Activated T-cell treated with anti-CD3 and anti-CD28 coated beads for 24 hours (primary cell): Measurements from ENCODE around the gene MDM4.

Source experiments
- DNase-seq: peaks from one replicate; pipeline ENCODE4 v3.0.0-alpha.2; 2020; ENCODE audit warnings: low read depth

MDM4 gene

DNA sequence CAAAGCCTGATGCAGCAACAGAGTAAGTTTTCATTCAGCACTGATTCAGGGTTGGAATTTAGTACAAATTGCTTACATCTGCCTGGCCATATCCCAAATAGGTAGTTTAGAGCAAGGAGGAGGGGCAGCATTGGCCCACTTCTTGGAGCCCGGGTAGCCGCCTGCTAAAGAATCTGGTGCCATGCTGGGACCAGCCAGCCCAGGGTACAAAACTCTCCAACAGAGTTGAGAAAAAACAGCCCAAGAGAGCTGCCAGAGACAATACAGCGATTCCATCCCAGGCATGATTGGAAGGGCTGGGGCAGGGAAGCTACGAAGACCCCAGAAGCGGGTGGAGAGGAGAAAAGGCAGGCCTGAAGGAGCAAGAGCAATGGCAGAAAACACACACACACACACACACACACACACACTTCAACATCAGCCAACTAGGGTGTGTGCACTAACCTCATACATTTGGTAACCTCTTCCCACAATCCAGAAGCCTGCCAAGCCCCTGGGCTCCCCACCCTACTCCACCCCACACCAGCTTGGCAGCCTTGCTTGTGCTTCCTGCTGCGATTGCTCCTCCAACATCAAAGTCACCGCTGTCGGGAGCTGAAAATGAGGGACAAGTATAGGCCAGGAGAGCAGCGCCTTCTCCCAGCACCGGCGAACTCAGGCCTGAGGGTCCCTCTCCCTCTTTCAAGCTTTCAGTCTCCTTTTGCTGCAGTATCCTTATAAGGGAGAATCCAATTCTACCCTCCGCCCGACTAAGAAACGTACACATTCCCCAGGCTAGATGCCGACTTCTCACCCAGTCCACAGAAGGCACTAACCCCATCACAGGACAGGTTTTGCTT is 22.8 kb upstream of the MDM4 start:
- DNase-seq: no peak

DNA sequence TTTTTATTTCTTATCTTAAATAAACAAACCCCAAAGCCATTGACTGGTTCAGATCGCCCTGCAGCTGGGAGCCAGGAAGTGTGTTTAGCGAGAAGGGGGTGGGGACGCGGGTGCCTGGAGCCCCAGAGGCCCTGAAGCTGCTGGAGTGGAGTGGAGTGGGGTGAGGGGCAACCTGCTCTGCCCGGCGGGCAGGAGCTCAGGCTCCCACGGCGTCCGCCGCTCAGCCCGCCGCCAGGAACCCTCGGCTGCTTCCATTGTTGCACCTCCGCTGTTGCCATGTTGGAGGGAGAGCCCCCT is 22.3 kb upstream of the MDM4 start:
- DNase-seq: no peak

DNA sequence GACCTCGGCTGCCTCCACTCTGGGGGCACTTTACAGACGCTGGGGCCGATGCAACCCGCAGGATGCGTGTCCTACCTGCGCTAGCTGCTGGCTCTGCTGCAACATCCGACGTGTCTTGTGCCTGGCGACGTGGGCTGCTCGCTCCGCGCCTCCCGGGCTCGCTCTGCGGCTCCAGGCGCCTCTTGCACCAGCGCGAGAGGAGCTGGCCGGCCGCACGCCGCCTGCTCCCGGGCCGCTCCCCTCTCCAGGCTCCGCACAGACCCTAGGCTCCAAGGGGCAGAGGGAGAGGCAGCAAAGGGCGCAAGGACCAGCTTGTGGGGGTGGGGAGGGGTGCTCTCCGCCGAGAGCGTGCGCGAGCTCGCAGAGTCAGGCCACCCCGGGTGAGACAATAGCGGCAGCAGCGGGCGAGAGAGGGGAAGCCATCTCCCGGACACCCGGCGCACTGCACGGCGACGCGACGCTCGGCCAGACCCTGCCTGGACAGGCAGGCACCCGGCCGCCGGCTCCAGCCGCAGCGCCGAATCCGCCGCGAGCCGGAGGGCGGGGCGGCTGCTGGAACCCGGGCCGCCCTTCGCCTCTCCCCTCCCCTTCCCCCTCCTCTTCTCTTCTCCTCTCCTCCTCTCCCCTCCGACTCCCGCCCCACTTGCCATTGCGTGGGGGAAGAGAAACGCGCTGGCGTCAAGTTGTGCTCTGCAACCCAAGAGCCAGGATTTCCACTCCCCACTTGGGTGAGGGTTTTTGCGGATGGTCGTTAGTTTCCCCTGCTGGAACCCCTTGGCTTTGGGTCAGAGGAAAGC is 21.7 kb upstream of the MDM4 start, which contains the start of gene PIK3C2B:
Gene PIK3C2B, minus strand, starts transcription at position 525 of the 797 bp plus-strand sequence. CDS start 25,003 bp downstream, outside the sequence.
- DNase-seq: peak; percentile 62

DNA sequence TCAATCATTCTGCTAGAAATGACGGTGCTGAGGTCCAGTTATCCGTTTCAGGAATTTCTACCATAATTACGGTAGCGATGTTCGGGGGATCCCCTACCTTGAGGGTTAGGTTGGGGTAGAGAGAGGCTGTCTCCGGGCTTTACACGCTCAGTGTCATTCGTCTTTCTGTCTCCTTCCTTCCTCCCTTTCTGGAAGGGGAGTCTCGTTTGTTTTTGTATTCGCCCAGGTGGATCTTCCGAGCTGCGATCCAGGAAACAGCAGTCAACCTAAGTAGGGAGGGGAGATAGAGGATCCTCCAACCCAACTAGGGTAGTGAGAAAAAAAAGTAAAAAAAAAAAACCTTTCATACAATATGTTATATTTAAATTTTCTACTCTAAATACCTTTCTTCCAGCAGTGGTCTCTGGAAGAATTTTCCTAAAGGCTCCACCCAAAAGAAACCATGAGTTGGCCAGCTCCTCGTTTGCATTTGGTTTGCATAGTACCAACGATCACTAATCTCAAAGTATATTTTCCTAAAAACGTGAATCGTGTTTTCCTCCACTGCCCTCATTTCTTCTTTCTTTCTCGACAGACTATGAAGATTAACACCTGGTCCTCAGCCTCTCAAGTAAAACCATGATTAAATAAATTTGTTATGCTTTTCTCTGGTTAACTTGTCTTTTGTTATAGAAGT is 21.0 kb upstream of the MDM4 start:
- DNase-seq: no peak

DNA sequence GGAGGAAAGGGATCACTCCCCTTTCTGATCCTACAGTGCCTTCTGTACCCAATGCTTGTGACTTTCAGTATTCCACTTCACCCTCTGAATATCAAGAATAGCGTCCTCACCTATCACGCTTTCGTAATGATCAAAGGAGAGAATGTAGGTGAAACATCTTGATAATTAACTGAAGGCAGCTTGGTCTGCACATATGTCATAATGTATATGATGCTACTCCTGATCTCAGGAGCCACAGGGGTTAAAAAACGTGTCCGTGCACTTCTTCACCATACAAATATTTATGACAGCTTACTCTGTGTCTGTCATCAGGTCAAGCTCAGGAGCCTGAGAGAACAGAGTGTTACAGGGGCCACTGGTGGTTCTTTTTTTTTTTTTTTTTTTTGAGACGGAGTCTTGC is 20.4 kb upstream of the MDM4 start:
- DNase-seq: no peak

DNA sequence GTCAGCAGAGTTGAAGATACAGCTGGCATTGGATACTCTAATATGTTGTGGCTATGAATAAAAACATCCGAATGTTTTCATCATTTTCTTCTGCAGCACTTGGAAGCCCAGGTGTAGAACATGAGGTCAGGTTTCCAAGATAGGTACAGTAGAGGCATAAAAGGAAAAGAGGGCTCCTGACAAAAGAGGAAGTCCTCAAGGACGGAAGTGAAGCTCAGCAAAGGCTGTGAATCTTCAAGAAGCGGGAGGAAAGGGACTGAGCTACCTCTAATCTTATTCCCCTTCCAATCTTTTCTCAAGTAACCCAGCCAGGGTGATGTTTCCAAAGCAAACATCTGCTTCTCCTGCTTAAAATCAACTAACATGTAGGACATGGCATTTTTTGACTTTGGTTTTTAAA is 17.2 kb upstream of the MDM4 start:
- no peak for DNase-seq

DNA sequence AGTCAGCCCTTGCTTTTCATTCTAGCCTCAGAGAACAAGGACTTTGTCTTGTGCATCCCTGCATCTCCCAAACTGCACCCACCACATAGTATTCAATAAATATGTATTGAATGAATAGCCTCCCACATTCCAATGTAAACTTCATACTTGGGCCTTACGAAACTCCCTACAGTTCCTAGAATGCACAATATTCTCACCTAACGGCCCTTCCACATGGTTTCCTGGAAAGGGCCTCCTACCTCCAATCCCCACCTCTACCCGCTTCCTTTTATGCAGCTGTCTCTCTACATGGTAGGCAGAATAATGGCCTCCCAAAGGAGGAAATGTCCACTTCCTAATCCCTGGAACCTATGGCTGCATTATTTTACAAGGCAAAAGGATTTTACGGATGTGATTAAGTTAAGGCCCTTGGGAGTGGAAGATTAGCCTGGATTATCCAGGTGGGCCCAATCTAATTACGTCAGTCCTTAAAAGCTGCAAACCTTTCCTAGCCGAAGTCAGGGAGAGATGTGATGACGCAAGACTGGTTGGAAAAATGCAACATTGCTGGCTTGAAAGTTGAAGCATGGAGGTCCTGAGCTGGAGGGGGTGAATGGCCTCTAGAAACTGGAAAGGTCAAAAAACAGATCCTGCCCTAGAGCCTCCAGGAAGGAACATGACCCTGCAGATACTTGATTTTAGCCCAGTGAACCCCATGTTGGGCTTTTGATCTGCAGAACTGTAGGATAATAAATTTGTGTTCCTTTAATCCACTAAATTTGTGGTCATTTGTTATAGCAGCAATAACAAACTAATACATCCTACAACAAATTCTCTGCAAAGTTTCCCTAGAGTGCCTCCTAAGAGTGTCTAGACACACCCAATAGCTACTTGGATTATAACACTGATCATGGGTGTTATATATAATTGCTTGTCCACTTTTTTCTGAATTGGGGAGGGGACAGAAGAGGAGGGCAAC is 16.4 kb upstream of the MDM4 start:
- DNase-seq: no peak

DNA sequence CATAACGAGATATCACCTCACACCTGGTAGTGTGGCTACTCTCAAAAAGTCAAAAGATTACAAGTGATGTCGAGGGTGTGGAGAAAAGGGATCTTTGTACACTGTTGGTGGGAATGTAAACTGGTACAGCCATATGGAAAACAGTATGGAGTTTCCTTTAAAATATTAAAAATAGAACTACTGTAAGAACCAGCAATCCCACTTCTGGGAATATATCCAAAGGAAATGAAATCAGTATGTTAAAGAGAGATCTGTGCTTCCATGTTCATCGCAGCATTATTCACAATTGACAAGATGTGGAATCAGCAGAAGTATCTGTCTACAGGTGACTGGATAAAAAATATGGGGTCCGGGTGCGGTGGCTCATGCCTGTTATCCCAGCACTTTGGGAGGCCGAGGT is 14.0 kb upstream of the MDM4 start:
- DNase-seq: no peak

DNA sequence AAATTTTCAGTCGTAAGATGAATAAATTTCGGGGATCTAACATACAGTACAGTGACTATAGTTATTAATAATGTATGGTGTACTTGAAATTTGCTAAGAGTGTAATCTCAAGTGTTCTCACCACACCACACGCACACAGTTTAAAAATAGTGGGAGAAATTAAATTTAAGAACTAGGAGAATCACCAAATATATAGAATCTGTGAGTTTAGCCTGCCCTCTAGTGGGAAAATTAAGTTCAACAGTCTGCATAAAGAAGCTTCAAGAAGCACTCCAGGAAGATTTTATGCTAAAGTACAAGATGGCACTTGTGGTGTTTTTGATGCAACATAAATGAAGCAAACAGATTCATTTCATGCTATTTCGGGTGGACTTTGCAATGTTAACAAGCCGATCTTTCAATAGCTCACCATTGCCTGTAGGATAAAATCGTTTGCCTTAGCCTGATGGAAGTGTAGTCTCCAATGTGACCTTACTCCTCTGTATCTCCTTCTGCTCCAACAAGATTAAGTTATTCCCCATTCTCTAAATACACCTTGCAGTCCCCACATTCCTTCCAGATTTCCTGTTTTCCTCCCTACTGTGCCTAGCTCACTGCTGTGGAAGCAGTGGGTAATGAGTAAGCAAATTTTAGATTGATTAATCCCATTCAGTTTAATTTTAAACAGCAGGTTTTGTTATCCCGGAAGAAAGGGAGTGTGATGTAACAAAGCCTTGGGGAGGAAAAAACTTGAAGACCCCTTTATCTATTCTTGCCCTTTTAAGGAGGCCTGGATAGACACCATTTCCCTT is 12.9 kb upstream of the MDM4 start:
- DNase-seq: no peak

DNA sequence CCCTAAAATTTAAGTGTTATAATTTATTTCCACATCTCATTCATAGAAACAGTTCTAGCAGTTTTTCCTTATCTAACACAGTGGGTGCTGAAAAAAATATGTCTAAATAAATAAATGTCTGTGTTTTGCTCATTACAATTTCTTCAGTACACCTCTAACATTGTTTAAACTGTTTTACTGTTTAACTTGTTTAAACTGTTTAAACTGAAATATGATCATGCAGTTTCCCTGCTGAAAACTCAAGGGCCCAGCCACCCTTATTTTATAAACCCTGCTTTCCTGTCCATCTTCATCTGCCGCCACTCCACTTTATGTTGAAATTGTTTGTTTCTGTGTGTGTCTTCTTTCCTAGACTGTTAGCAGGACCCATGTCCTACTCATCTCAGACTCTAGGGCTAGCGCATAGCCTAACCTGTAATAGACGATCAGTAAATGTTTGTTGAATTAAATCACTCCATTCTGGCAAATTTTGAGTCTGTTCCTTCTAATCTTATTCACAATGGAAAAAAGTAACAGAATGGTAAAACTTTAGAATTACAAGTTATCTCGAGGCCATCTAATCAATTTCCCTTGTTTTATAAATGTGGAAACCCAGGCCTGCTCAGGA is 12.2 kb upstream of the MDM4 start:
- no peak for DNase-seq

DNA sequence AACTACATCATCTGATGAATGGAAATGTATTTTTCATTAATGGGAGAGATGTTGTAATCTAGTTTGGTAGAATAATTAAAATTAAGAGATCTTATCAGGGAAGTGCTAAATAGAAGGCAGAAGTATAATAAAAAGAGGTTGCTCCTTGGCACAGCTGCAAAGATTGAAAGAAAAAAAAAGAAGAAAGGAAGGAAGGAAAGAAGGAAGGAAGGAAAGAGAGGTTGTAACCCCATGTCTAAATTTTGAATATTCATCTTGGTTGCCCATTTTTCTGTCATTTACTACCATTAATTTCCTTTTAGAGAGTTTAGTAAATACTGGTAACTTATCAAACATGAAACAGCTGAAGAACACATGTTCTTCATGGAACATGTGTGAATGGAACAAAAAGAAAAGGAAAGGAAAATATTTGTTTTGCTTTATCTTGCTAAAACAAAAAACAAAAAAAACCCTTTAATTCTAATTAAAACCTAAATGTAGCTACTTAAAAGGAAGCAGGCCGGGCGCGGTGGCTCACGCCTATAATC is 10.5 kb upstream of the MDM4 start:
- no peak for DNase-seq

DNA sequence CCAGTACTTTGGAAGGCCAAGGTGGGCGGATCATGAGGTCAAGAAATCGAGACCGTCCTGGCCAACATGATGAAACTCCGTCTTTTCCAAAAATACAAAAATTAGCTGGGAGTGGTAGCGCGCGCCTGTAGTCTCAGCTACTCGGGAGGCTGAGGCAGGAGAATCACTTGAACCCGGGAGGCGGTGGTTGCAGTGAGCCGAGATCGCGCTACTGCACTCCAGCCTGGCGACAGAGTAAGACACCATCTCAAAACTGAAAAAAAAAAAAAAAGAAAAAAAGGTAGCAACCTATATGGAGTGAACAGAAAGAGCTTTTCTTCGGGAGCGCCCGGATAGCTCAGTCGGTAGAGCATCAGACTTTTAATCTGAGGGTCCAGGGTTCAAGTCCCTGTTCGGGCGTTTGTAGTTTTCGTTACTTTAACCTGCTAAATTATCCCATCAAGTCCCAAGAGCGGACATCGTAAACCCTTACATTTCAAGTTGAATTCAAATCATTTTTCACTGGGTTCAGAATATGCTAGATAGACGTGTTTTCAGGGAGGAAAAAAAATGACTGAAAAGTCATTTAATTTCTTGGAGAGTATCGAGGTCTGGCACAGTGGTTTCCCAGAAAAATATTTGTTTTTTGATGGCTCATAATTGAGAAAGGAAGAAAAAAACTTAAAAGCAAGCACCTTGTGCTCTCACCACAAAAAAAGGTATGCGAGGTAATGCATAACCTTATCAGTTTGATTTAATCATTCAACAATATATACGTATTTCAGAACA is 9.8 kb upstream of the MDM4 start:
- peak; percentile 70 for DNase-seq

DNA sequence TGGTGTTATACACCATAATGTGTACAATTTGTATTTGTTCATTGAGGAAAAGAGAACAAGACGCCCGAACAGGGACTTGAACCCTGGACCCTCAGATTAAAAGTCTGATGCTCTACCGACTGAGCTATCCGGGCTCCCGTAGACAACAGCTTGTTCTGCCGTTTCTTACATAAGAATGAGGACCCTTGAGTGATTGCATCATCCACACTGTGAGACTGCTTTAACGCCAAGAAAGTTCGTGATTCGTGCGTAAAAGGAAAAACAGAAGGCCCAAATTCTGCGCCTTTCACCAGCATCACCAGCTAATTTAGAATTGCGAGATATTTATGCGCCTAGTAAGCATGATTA is 9.3 kb upstream of the MDM4 start:
- DNase-seq: peak; percentile 88

DNA sequence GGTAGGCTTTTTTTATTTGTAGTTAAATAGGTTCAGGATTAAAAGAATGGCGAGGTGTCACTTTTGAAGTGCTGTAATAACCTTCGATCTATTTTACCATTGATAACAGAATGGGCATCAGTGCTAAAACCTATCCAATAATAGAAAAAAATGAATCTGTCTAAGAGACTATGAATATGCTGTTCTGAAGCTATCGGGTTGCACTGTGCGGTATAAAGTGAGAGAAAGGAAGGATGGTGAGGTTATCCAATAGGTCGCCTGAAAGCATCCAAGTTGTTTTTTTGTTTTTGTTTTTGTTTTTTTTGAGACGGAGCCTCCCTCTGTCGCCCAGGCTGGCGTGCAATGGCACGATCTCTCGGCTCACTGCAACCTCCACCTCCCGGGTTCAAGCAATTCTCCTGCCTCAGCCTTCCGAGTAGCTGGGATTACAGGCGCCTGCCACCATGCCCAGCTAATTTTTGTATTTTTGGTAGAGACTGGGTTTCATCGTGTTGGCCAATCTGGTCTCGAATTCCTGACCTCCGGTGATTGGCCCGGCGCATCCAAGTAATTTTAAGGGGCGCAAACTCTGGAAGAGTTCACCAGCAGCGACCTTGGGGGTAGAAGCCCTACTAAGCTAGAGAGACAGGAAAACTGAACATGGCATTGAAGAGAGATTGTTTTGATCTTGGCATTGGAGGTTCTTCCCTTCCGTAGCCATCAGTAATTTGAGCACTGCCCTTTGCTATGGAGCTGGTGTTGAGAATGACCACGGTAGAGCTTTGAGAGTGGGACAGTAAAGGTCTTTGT is 8.7 kb upstream of the MDM4 start:
- DNase-seq: no peak

DNA sequence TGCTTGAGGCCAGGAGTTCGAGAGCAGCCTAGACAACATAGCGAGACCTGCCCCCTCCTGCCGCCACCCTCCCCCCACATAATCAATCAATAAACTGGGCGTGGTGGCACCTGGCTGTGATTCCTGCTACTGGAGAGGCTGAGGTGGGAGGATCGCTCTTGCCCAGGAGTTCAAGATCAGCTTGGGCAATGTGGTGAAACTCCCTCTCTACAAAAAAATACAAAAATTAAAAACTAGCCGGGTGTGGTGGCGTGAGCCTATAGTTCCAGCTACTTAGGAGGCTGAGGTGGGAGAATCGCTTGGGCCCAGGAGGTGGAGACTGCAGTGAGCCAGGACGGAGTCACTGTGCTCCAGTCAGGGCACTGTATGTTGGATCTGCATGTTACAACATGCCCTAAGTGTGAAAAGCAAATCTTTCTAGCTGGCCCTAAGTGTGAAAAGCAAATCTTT is 7.0 kb upstream of the MDM4 start:
- no peak for DNase-seq

DNA sequence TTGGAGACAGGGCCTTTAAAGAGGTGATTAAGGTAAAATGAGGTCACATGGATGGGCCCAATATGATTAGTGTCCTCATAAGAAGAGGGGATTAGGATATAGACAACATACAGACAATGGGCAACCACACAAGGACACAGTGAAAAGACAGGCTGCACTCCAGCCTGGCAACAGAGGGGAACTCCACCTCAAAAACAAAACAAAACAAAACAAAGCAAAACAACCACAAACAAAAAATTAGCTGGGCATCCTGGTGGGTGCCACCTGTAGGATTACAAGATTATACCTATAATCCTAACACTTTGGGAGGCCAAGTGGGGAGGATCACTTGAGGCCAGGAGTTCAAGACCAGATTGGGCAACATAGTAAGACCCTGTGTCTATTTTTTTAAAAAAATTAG is 4.8 kb upstream of the MDM4 start:
- DNase-seq: no peak

DNA sequence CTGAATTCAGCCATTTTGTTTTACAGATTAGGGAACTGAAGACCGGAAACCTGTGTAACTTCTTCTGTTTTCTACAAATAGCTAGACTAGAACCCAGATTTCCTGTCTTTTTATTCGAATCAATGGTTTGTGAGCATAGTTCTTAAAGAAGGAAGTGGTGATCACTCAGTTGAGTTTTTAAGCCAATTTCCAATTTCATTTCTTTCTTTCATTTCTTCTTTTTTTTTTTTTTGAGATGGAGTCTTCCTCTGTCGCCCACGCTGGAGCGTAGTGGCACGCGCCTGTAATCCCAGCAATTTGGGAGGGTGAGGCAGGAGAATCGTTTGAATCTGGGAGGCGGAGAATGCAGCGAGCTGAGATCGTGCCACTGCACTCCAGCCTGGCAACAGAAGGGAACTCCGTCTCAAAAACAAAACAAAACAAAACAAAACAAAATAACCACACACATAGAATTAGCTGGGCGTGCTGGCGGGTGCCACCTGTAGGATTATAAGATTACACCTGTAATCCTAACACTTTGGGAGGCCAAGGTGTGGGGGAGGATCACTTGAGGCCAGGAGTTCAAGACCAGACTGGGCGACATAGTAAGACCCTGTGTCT is 3.0 kb upstream of the MDM4 start:
- no peak for DNase-seq

DNA sequence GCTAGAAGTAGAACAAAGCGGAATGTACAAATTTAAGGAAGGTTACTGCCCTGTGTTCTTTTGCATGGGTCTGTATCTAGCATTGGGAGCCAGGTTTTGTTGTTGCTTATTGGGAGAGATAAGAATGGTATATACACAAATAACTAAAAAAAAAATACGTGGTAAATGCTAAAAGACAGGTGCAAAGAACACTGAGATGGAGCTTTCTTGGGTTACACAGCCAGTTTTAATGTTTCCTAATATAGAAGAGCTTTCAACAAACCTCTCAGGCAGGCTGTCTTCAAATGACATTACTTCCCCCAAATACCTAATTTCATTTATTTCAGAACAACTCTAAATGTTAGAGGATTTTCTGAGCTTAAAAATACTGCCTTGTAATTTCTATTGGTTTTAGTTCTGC is 1.4 kb upstream of the MDM4 start:
- no peak for DNase-seq
